ENCODE results near the gene INSYN2A.

INSYN2A gene

DNA sequence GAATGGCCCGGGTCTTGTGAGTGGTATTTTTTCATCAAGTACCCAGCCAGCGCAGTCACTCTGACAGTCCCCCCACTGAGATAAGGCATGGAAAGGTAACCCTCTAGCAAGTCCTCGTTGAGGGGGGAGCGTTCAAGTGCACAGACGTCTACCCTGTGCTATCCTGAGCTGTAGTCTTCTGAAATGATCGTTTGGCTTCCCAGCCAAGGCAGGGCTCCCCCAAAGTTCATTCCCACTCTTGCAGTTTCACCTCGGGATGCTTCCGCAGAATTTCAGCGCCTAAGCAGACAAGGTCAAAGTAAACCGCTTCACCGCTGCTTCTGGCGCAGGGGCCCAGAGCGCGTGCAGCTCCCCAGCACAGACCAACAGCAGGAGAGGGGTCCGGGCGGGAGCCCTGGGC lies 1.8 kb downstream of the INSYN2A start:
- DNase-seq, result no peak

- no peak for DNase-seq
Measured at GRCh38 chr10:127194111-127194510, 2.3 kb downstream of the INSYN2A start.

DNA sequence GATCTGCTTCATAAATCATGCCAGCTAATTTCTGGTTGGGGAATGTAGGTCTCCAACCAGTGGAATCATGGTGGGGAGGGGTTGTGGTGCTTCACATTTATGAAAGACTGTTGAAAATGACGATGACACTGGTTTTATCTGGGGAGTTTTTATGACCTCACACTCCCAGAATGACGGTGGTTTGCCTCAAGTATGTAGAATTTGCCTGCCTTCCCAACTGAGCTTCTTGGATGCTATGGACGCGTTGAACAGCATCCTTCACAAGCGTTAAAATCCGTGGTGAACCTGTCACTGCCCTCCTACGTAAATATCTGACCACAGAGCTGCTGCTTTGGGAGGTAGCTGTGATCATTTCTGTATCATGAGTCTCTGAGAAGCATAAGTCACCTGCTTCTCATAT lies 3.3 kb downstream of the INSYN2A start:
- peak; percentile 37 for DNase-seq

GRCh38 chr10:127190427-127190826 lies 6.0 kb downstream of the INSYN2A start:
- no peak for DNase-seq

GRCh38 chr10:127189226-127189625 lies 7.2 kb downstream of the INSYN2A start:
- no peak for DNase-seq

GRCh38 chr10:127186813-127187212 lies 9.6 kb downstream of the INSYN2A start:
- DNase-seq, result no peak

GRCh38 chr10:127184582-127184981 lies 11.8 kb downstream of the INSYN2A start:
- DNase-seq, result no peak

DNA sequence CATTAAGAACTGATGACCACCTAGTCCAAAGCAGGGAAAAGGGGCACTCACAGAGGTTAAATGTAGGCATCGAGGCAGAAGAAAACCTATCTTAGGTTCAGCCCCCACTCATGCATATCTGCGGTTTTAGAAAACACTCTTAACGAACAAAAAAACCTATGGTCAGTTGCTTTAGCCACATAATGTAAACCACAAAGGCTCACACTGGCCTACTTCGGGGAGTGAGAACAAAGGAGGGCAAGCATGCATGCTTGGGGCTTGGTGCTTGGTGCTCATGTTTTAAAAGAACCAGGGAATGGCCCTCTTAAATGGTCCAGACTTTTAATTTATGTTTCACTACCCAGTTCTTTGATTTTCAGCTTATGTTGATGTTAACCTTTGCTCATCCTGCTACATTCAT lies 14.2 kb downstream of the INSYN2A start:
- no peak for DNase-seq

- DNase-seq, result no peak
Measured at GRCh38 chr10:127179612-127180250, 16.7 kb downstream of the INSYN2A start.

GRCh38 chr10:127176649-127177048 lies 19.7 kb downstream of the INSYN2A start:
- no peak for DNase-seq

DNA sequence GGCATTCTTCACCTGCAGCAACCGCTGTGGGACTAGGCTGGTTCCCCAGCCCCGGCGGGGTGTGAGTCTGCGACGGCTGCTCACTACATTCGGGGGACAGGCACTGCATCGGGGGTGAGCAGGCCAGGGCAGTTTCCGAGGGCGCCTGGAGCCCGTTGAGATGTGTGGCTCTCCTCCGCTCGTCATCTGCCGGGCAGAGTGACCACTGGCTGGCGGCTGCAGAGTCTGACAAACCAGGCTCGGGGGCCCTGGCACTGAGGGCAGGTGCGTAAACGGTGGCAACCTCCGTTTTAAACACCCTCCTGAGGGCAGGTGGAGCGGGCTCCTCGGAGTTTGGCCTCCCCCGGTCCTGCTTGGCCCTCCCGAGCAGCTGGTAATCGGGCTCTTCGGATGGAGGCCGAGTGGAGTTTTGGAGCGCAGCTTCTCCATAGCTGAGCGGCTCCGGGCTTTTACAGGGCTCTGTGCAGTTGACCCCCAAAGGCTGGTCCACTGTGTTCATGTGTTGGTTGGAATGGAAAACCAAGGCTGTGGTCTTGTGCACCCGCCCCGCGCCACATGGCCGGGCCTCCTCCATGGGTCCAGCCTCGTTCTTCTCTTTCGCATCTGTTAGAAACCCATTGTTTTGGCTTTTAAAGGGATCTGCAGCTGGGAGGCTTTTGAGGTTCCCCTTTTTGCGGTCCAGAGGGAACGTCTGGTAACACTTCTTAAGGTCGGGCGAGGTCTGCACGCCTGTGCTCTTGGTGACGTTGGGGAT lies 20.9 kb downstream of the INSYN2A start:
- no peak for DNase-seq

DNA sequence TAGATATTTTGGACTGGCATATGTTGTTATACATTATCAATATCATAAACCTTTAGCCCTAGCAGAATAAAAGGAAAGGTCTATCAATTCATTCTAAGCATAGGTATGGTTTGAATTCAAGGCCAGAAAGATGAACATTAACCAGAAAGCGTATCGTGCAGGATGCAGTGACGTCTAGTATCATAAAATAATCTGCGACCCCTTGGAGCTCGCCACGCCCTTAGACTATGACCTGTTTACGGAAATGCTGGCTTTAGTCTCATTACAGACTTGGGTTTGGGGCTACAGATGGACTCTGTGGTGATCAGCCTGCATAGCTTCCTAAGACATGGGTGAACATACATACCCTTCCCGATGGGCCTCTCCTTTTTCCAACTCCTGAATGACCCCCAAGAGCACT lies 21.5 kb downstream of the INSYN2A start:
- DNase-seq, result no peak

DNA sequence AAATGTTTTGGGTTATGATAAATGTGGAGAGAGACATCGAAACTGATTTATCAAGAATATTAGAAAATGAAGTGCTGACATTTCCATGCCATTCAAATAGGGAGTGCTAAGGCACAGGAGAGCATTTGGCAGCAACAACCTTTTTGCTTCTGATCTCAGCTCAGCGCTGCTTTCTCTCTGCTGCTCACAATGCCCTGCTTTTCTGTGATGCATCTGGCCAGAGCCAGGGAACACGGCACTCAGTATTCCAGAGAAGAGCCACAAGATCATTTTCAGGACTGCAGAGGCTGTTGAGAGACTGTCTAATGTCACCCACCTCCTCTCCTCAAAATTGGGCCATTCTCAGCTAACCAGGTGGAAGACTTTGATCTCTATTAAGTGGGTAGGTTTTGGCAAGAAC lies 28.1 kb downstream of the INSYN2A start:
- no peak for DNase-seq

DNA sequence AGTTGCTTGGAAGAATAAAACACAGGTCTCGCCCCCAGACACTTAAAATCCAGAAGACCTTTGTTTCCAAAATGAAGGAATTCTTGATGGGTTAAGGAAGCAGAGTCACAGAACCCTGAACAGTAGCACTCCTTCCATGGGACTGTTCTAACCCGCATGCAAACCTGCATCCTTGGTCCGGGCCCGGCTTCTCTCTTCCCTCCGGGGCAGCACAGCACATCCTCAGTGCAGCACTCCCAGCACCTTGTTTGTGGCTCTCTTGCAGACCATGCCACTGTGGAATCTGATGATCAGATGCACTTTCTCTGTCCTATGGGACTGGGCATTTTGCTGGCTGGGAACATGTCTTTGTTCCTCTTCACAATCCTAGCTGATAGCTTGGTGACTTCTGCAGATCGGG lies 33.5 kb downstream of the INSYN2A start:
- DNase-seq, result no peak

GRCh38 chr10:127161482-127161881 lies 34.9 kb downstream of the INSYN2A start:
- no peak for DNase-seq

- DNase-seq, result no peak
Measured at GRCh38 chr10:127159648-127160245, 36.6 kb downstream of the INSYN2A start.

DNA sequence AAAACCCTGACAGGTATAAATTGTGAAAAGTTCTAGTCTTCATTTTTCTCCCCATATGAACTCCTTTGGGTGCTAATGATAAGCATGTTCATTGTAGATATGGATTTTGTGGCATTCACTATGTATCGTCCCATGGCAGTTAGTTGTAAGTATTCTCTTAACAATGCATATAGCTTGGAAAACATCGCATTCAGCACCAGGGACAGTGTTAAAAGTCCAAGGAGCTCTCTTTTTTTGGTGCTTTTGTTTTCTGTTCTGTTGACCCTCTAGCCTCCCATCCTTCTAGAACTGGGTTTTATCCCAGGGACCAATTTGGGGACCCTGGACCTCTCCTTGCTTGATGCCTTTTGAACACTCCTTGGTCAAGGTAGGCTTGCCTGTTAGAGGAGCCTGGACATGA lies 37.7 kb downstream of the INSYN2A start:
- DNase-seq, result no peak

DNA sequence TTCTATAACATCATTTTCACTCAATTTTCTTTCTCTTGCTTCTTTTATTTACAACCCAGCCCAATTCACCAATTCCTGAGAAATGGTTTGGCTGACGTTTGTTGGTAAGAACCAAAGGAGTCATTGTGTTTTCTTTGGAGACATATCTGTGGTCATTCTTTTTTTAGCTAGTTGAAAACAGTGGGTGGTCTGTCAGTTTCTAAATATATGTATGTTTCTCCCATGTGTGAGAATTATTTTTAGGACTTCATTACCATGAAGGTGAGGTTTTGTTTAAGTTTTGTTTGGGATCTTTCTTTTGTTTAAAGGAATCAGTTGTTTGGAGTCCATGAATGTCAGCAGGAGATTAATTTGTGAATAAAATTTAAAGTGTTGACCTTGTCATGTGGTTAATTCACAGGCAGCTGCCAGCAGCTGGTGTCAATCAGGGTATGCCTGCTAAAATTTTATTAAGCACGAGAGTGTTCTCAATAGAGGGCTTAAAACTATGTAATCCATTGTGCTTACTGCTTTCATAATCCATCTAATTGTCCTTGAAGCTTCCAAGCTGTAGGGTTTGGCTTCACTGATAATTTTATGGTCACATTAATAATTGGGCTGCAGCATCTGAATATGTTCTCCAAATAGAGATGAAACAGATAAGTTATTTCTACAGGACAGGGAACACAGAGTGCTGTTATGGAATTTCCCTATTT lies 38.7 kb downstream of the INSYN2A start:
- DNase-seq, result no peak

- DNase-seq, result no peak
Measured at GRCh38 chr10:127157089-127157488, 39.3 kb downstream of the INSYN2A start.

- no peak for DNase-seq
Measured at GRCh38 chr10:127154831-127155620, 41.4 kb downstream of the INSYN2A start.

- no peak for DNase-seq
Measured at GRCh38 chr10:127153181-127153580, 43.2 kb downstream of the INSYN2A start.

- peak; percentile 64 for DNase-seq
Measured at GRCh38 chr10:127151981-127152699, 44.3 kb downstream of the INSYN2A start.
